ENCODE results near the gene DNAAF5.
"Not testable (repeated sequence)": the region's sequence is repeated elsewhere in the genome, so short reads cannot be mapped to it uniquely, and the experiment has no call there.

The DNAAF5 gene

DNA sequence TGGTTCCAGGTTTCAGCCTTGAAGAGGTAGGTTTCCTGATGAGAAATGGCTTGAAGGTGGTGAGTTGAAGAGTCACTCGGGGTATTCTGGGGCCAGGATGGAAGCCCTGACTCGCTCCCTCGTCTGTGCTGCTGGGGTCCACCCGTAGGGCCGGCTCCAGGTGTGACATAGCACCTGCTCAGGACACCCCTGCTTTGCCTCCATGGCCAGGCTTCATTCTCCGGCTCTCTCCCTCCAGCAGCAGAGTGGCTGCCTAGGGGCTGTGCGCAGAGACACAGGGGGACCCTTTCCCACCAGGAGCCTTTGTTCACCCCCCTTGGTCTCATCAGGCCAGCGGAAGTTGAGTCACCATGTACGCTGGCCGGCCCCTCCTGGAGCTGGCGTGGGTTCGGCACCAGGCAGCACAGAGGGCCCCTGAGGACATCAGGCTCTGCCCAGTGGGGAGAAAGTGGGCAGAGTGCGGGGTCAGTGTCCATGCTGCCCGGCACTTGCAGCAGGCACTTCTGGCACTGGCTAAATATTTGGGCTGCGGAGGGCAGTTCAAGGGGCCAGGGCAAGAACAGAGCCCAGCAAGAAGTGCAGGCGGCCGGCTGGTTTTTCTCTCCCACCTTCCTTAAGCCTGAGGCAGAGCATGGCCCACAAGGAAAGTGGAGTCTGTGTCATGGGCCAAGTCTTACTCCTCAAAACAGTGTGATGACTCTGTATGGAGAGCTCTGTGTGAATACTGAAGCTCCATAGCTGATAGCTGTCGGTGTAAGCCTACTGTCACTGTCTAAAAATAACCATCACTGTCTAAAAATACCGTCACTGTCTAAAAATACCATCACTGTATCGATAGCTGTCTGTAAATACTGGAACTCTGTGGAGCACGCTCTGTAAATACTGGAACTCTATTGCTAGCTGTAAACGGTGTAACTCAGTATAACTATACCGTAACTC lies 4.3 kb downstream of the DNAAF5 start:
- no peak for DNase-seq

DNA sequence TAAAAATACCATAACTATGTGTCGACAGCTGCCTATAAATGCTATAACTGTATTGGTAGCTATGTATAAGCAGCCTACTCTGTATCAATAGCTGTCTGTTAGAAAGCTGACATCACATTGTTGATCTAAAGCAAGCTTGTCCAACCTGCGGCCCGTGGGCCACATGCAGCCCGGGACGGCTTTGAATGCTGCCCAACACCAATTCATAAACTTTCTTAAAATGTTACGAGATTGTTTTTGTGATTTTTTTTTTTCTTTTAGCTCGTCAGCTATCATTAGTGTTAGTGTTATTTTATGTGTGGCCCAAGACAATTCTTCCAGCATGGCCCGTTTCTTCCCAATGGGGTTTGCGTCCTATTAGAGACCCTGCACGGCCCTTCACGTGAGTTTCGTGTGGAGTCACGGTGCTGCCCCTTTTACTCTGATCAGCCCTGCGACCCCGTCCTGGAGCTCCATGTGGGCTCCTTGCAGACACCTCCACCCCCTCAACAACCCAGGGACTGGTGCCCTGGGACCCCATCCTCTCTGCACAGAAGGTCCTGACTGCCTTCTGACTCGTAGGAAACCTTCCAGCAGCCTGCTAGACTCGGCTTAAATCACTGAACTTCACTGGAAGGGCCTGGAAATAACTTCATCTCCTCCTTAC lies 5.1 kb downstream of the DNAAF5 start:
- no peak for DNase-seq

DNA sequence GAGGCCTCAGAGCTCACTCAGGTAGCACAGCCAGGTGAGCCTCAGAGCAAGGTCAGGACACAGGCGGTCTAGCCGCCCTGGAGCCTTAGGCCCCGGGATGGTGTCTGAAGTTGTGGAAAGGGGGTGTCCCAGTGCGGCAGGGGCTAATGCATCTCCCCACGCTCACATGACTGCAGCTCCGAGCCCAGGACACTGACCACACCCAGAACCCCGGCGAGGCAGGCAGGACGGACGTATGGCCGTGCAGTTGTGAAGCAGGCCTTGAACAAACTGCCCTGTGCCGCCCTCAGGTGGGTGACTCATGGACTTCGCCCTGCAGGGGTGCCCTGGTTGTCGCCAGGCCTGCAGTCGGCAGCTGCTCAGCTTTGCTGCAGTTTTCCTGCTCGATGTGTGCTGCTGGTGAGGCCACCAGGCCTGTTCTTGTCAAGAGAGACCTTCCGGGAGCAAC lies 5.6 kb downstream of the DNAAF5 start:
- DNase-seq, result peak; percentile 44

DNA sequence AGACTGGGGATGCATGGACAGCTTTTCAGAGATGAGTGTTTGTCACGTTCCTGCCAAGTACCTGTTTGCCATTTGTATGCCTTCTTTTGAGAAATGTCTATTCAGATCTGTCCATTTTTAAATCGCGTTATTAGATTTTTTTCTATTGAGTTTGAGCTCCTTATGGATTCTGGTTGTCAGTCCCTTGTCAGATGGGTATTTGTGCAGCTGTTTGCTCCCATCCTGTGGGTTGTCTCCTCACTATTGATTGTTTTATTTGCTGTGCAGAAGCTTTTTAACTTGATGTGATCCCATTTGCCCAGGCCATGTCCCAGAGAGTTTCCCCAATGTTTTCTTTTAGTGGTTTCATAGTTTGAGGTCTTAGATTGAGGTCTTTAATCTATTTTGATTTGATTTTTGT lies 6.1 kb downstream of the DNAAF5 start:
- no peak for DNase-seq

GRCh38 chr7:734214-734613 lies 7.7 kb downstream of the DNAAF5 start:
- no peak for DNase-seq

GRCh38 chr7:734808-735207 lies 8.3 kb downstream of the DNAAF5 start:
- DNase-seq, result no peak

- DNase-seq, result no peak
These were observed 11.7 kb downstream of the DNAAF5 start for GRCh38 chr7:738241-738640.

GRCh38 chr7:738723-739454 lies 12.4 kb downstream of the DNAAF5 start:
- DNase-seq, result no peak

DNA sequence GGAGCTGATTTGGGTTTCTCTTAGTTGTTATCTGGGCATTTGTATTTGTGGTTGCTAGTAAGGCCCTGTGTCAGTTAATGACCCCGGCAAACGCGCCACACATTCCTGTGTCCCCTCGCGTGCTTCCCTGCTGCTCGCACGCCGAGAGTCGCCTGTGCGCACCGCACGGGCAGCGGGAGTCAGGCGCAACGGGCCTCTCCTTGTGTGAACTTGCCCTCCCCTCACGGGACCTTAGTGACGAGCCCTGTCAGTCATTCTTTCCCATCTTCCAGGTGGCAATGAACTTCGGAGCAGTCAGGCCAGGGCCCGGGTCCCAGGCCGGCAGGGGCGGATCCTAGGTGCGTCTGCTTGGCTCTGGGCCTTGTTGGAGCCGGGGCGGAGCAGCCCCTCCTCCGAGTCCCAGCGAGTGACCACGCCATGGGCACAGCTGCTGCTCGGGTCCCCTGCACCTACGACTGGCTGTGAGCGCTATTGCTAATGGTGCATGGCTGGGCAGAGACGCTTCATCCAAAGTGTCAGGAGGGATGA lies 13.0 kb downstream of the DNAAF5 start:
- DNase-seq, result no peak

DNA sequence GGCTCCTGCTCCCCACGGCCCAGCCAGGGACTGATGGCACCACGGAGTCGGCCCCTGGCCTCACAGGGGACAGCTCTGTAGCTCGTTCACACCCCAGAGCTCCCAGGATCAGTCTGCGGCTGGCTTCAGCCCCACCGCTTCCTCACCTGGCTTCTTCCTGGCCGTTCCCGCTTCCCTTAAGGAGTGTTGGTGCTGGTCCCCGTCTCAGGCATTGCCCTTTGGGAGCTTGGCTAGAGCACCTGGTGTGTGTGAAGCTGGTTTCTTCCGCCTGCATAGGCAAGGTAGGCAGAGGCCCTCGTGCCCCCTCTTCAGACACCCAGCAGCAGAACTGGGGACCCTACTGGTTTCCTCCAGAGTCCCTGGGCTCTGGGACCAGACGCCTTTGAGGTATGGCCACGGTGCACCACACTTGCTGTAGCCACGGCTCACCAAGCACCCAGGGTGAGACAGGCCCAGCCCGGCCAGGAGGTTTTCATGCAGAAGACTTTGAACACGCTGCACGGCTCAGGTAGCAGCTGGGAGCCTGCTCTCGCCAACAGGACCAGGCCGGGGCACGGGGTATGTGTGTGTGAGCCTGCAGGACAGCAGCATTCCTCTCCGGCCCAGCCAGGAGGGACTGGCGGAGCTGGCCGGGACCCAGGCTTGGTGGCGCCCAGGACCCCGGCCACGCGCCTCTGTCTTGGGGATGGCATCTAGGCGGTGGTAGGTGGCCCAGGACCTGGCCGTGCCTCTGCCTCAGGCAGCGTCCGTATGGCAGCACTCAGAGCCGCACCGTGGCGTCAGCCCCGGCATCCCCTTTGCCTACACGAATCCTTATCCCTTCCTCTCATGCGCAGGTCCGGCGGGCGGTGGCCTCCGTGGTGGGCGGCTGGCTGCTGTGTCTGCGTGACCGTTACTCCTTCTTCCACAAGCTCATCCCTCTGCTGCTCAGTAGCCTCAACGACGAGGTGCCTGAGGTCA lies 13.8 kb downstream of the DNAAF5 start:
- DNase-seq, result no peak

- DNase-seq, result no peak
These were observed 14.7 kb downstream of the DNAAF5 start for GRCh38 chr7:741191-741671.

DNA sequence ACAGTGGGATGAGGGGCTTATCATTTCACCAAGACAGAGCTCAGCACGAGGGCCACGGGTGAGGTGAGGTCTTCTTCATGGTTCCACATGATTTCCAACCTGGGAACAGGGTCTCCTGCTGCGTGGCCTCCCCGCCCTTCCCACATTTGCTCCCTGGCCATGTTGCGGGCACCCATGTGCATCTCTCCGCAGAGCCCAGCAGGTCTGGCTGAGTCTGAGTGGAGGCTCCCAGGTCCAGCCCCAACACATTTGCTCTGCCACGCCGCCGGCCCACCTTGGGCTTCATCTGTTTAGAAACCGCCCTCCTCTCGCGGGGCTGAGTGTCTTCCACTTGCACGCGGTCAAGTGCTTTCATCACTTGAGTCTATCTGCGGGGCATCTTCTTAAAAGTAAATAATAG lies 15.4 kb downstream of the DNAAF5 start:
- DNase-seq, result no peak

- DNase-seq, result no peak
These were observed 16.3 kb downstream of the DNAAF5 start for GRCh38 chr7:742791-743190.

- DNase-seq, result not testable (repeated sequence)
These were observed 17.0 kb downstream of the DNAAF5 start for GRCh38 chr7:743341-744127.

GRCh38 chr7:744128-744520 lies 17.6 kb downstream of the DNAAF5 start:
- not testable (repeated sequence) for DNase-seq

DNA sequence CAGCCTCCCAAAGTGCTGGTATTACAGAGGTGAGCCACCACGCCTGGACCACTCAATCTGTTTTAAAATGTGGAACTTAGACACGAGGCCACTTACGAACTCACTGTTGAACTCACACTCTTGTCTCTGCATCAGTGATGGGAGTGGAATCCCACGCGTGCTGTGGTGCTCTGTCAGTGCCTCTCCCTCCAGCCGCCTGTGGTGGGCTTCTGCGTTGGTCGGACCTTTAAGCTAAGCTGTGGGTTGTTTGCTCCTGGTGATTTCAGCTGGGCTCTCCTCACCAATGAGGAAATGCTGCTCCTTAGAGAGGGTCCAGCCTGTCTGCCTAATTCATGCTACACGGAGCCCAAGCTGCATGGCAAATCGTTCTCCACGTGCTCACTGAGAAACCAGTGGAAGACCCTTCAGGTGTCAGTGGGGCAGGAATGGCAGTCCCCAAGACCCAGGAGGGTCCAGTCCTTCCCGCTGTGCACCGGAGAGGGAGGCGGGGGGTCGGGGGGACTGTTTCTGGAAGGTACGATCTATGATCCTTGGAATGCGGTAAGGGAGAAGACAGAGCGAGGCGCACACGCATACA lies 18.4 kb downstream of the DNAAF5 start:
- DNase-seq, result no peak

- DNase-seq, result no peak
These were observed 19.1 kb downstream of the DNAAF5 start for GRCh38 chr7:745431-746154.

DNA sequence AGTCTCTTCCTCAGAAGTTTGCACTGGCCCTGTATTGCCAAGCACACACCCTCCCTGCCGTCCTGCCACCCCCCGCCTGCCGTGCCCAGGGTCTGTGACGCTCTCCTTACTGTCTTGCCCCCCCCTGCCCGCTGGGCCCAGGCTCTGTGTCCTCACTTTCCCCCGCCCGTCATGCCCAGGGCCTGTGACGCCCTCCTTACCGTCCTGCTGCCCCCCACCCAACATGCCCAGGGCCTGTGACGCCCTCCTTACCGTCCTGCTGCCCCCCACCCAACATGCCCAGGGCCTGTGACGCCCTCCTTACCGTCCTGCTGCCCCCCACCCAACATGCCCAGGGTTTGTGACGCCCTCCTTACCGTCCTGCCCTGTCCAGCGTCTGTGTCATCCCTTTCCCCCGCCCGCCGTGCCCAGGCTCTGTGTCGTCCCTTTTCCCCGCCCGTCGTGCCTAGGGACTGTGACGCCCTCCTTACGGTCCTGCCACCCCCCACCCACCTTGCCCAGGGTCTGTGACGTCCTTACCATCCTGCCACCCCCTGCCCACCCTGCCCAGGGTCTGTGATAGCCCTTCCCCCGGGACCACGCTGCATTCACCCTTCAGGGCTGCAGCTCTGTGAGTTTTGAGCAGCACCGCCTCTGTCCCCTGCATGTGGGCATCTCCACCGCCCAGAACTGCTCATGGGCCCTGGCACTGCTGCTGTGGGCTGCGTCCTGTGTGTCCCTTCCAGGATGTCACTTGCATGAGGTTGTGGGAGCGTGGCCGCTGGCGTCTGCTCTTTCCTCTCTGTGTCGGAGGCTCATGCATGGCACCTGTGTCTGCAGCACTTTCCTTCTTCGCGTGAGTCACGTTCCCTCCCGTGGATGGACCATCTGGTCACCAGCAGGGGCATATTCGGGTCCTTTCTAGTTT lies 19.9 kb downstream of the DNAAF5 start:
- DNase-seq, result no peak

GRCh38 chr7:747186-747585 lies 20.7 kb downstream of the DNAAF5 start:
- DNase-seq, result no peak

Measured in NCI-H226 (cell line).